PC-3 (cell line): Measurements from ENCODE around the gene ZNF778.

Experiments
- CTCF ChIP-seq: fragments of 300-600 bp; sonication (generic); conservative IDR thresholded peaks from 2 replicates; pipeline ENCODE4 v1.5.1; 2017; ENCODE audit warnings: antibody characterized with exemption, low read depth, mild to moderate bottlenecking, low read length
- EZH2 ChIP-seq: fragments of 300-600 bp; sonication (generic); IDR thresholded peaks from one replicate; pipeline ENCODE4 v1.6.1; 2017; ENCODE audit warnings: antibody characterized with exemption, mild to moderate bottlenecking, low read length; ENCODE audit not compliant: unreplicated experiment

GRCh38 chr16:89242795-89243200 is 25.3 kb downstream of the ZNF778 start:
- TF ChIP-seq CTCF = no peak
- TF ChIP-seq EZH2 = no peak
